ENCODE measurements around the gene MRPL52. TPM values are rescaled to one million over a fixed set of nuclear protein-coding genes. Genes with fewer than 3 reads are reported as not detected.
A peak's percentile ranks its signal among the peaks of the same experiment; 100 is the strongest.

MRPL52 gene
- total and polyA plus RNA-seq, 2 of the 13 experiments (the other 11 are each of a cell fraction or from before 2014, with no cell fraction given), result 118 to 329 TPM

GRCh38 chr14:22837114-22837749 lies 7.5 kb downstream of the MRPL52 start (continued):
- TF ChIP-seq SCMH1 (CRISPR knock-in tag; IDR thresholded peaks at IDR 0.05; ENCODE audit: borderline replicate concordance) (no peak), ZNF619 (CRISPR knock-in tag; IDR thresholded peaks at IDR 0.05) (no peak; the same call in 1 of the 2 replicates), ZBTB1 (CRISPR knock-in tag; IDR thresholded peaks at IDR 0.05; ENCODE audit: borderline replicate concordance) (peak; percentile 42; the same call in 1 of the 2 replicates), ZNF260 (CRISPR knock-in tag; IDR thresholded peaks at IDR 0.05; ENCODE audit: borderline replicate concordance, low read depth) (no peak), PHF20 (CRISPR knock-in tag; IDR thresholded peaks at IDR 0.05) (peak; percentile 48), MAFG (CRISPR knock-in tag; IDR thresholded peaks at IDR 0.05) (peak; percentile 55; the same call in 1 of the 2 replicates), NFYC (CRISPR knock-in tag; IDR thresholded peaks at IDR 0.05) (no peak), NRL (CRISPR knock-in tag; IDR thresholded peaks at IDR 0.05; ENCODE audit: borderline replicate concordance) (peak; percentile 78; the same call in 1 of the 2 replicates), SNAI1 (CRISPR knock-in tag; IDR thresholded peaks at IDR 0.05; ENCODE audit: borderline replicate concordance) (peak; percentile 93; the same call in 1 of the 2 replicates), ZNF318 (CRISPR knock-in tag; IDR thresholded peaks at IDR 0.05) (peak; percentile 68; the same call in 1 of the 2 replicates), CREB1 (IDR thresholded peaks at IDR 0.05) (no peak), CREB1 (CRISPR knock-in tag; IDR thresholded peaks at IDR 0.05) (no peak), MBNL3 (CRISPR knock-in tag; conservative IDR thresholded peaks at IDR 0.05) (no peak), REXO4 (CRISPR knock-in tag; IDR thresholded peaks at IDR 0.05; ENCODE audit: borderline replicate concordance) (no peak), ZNF704 (CRISPR knock-in tag; IDR thresholded peaks at IDR 0.05; ENCODE audit: borderline replicate concordance) (no peak; the same call in 1 of the 2 replicates), HDAC2 (CRISPR knock-in tag; IDR thresholded peaks at IDR 0.05) (peak; percentile 55; the same call in 1 of the 2 replicates), TEF (CRISPR knock-in tag; IDR thresholded peaks at IDR 0.05) (no peak), SOX6 (IDR thresholded peaks at IDR 0.05) (no peak), SOX6 (CRISPR knock-in tag; IDR thresholded peaks at IDR 0.05) (peak; percentile 10; the same call in 1 of the 2 replicates), ZNF460 (CRISPR knock-in tag; IDR thresholded peaks at IDR 0.05; ENCODE audit: borderline replicate concordance) (no peak), HHEX (CRISPR knock-in tag; IDR thresholded peaks at IDR 0.05) (no peak)

Measured in HepG2 (cell line).